ENCODE measurements around the gene VMP1.

The VMP1 gene

DNA sequence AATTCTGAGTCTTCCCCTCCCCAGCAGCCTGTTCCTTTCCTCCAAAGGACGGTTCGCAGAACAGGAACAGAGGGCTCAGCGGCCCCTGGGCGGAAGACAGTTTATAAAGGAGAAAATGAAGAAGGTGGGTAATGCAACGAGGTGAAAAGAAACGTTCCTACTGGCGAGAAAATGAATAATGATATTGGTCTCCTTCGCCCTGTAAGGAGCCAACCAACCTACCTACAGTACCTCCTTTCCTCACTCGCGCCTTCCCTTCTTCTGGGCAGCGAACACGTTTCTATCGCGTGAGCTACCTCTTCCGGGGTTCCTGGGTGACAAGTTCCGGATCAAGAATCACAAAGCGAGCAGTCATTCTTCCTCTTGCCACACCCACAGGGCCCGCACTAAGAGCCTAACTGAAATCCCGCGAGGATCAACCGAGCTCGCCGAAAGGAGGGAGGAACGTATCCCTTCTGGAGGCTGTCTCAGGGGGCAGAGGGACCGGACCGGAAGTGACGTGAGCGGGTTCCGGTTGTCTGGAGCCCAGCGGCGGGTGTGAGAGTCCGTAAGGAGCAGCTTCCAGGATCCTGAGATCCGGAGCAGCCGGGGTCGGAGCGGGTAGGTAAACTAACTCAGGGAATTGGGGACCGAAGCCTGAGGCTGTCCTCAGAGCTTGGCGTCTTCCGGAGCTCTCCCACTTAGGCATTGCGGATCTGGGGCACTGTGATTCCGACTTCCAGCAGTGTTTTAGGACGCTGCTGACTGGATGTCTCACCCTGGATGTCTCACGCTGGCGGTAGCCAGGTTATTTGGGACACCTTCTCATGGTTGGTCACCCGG, at the start of gene VMP1, which contains the start of gene PTRH2:
Gene VMP1 (plus strand): TSS at position 506 of the 822 bp plus-strand sequence. CDS start 23,793 bp downstream, outside the sequence.
Gene PTRH2 (minus strand): TSS at position 282 of the 822 bp plus-strand sequence. CDS start 9,452 bp downstream, outside the sequence.
- in situ Hi-C loops (cut with MboI; ENCODE audit: low pct_unique_long_range_greater_than_20kb, low sequenced_read_pairs): no loop called here
- DNase-seq: peak; percentile 99

DNA sequence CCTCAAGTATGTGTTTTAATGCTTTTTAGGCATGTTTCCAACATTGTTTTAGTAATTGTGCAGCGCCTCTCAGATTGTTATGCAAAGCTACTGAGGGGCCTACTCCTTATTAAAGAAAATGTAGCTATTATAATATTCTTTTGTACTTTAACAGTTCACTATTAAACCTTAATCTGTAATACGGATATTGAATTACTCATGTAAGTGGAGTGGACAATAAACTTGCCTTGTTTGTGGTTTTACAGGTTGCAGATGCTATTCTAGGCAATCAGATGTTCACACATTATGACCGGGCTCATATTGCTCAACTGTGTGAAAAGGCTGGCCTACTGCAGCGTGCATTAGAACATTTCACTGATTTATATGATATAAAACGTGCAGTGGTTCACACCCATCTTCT, 41.2 kb upstream of the VMP1 start:
- DNase-seq: no peak
- in situ Hi-C loops (cut with MboI; ENCODE audit: low pct_unique_long_range_greater_than_20kb, low sequenced_read_pairs): no loop called here

- in situ Hi-C loops (cut with MboI; ENCODE audit: low pct_unique_long_range_greater_than_20kb, low sequenced_read_pairs): no loop called here
Observed at GRCh38 chr17:59668816-59669215, 38.6 kb upstream of the VMP1 start.

GRCh38 chr17:59669411-59669810, 38.0 kb upstream of the VMP1 start:
- in situ Hi-C loops (cut with MboI; ENCODE audit: low pct_unique_long_range_greater_than_20kb, low sequenced_read_pairs): no loop called here
- DNase-seq: no peak

More at GRCh38 chr17:59668816-59669215, 38.6 kb upstream of the VMP1 start:
- DNase-seq: peak; percentile 67

DNA sequence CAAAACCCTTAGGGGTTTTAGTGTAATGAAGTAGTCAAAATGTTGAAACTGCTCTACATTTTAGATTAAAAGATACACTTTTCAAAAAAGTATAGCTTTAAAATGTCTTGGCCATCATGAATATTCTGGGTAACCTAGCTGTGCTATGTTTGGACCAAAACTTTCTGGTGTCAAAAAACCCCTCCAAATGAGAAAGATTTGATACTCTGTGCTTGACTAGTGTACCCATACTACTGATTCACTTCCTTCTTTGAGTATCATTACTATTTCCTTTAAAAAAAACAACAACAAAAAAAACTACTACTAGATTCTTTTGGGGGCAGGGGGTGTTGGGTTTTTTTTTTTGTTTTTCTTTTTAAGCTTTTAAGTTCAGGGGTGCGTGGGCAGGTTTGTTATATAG, 37.5 kb upstream of the VMP1 start:
- no peak for DNase-seq
- in situ Hi-C loops (cut with MboI; ENCODE audit: low pct_unique_long_range_greater_than_20kb, low sequenced_read_pairs): no loop called here

DNA sequence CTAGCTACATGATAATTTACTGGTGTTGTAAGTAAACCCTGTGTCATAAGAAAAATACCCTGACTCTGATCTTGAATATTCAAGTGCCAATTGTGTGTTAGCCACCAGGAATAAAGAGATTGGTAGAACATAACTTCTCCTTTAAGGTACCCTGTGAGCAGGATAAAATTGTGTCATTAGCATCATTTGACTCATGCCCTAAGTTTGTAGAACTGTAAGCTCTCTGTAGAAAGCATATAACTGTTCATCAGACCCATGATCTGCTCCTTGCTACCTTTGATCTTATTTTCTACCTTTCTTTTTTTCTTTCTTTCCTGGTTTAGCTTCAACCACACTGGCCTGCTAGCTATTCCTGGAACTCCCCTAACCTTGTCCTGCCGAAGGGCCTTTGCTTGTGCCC, 36.1 kb upstream of the VMP1 start:
- no peak for DNase-seq
- in situ Hi-C loops (cut with MboI; ENCODE audit: low pct_unique_long_range_greater_than_20kb, low sequenced_read_pairs): no loop called here

DNA sequence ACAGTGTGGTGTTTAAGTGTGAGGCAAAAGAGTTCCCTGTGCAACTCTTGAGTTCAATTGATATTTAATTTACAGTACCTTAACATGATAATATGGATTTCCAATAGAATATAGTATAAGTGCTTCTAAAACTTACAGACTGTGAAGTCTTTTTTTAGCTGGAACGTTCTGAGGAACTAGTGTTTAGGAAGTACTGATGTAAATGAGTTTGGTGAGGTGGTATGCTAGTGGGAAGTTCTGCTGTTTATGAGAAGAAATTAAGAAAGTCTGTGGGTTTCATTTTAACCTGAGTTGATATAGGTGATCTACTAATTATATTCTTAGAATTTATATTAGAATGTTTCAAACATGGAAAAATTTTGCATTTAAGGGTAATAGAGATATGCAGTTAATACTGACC, 32.2 kb upstream of the VMP1 start:
- in situ Hi-C loops (cut with MboI; ENCODE audit: low pct_unique_long_range_greater_than_20kb, low sequenced_read_pairs): no loop called here
- DNase-seq: no peak

DNA sequence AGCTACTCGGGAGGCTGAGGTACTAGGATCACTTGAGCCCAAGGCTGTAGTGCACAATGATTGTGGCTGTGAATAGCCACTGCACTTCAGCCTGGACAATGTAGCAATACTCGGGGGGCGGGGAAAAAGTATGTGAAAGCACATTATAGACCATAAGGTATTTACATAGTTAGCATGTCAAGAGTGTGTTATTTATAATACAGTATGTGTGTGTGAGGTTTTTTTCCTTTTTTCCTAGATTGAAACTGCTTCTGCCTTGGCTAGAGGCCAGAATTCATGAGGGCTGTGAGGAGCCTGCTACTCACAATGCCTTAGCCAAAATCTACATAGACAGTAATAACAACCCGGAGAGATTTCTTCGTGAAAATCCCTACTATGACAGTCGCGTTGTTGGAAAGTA, 30.7 kb upstream of the VMP1 start:
- in situ Hi-C loops (cut with MboI; ENCODE audit: low pct_unique_long_range_greater_than_20kb, low sequenced_read_pairs): no loop called here
- no peak for DNase-seq

DNA sequence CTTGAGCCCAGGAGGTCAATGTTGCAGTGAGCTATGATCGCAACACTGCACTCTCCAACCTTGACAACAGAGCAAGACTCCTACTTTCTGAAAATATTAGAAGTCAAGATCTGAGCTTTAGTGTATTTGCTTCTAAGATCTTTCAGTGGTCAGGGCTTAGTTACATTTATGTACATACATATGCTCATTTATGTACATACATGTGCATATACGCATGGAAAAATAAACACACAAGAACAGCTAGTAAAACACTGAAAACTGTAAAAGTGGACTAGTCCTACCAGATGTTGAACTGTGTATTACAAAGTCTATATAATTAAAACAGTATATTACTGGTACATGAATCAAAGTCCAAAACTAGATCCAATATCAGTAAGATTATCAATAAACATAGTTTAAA, 28.5 kb upstream of the VMP1 start:
- no peak for DNase-seq
- in situ Hi-C loops (cut with MboI; ENCODE audit: low pct_unique_long_range_greater_than_20kb, low sequenced_read_pairs): no loop called here

DNA sequence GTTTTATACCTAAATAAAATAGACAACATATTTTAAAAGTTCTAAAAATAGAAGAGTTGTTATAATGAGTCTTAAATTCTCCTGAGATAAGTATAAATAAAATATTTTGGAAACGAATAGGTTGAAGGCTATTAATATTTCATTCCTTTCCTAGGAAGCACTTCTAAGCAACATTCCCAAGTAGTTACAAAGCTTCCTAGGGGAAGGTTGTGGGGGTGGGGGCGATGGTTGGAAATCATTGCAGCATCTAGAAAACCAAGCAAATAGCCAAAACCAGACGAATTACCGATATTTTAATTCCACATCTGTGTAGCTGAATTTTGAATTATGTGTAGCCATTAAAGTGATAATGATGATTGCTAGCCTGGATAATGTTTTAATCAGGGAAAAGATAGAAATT, 27.1 kb upstream of the VMP1 start:
- in situ Hi-C loops (cut with MboI; ENCODE audit: low pct_unique_long_range_greater_than_20kb, low sequenced_read_pairs): no loop called here
- no peak for DNase-seq

GRCh38 chr17:59683283-59683682, 24.2 kb upstream of the VMP1 start:
- in situ Hi-C loops (cut with MboI; ENCODE audit: low pct_unique_long_range_greater_than_20kb, low sequenced_read_pairs): no loop called here
- no peak for DNase-seq

DNA sequence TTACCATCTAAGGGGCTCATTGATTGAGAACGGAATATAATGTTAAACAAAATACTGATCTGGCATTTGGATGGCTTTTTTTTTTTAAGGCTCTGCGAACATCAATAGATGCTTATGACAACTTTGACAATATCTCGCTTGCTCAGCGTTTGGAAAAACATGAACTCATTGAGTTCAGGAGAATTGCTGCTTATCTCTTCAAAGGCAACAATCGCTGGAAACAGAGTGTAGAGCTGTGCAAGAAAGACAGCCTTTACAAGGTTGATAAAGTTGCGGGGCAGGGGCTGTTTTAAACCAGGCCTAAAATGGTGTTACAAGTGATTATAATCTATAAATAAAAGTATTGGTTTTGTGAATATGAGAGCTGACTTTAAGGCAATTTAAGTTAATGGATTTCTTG, 22.5 kb upstream of the VMP1 start:
- in situ Hi-C loops (cut with MboI; ENCODE audit: low pct_unique_long_range_greater_than_20kb, low sequenced_read_pairs): no loop called here
- DNase-seq: no peak

DNA sequence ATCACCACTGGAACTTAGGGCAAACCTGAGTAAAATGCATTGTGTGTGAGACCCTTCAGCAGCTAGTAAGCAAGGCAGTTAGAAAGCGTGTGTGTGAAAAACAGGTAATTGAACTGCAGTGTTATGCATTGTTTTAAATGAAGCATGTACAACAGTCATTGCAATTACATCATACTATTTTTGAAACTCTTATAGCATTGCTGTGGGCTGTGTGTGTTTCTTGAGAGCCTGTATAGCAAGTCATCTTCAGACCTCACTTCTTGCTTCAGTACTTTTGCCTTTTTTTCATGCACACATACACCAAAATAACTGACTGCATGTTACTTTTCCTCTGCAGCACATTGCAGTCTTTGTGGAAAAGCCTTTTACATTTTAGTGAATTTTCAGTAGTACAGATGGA, 19.4 kb upstream of the VMP1 start:
- no peak for DNase-seq
- in situ Hi-C loops (cut with MboI; ENCODE audit: low pct_unique_long_range_greater_than_20kb, low sequenced_read_pairs): no loop called here

GRCh38 chr17:59688496-59688895, 19.0 kb upstream of the VMP1 start:
- in situ Hi-C loops (cut with MboI; ENCODE audit: low pct_unique_long_range_greater_than_20kb, low sequenced_read_pairs): no loop called here
- DNase-seq: no peak

GRCh38 chr17:59693582-59693981, 13.9 kb upstream of the VMP1 start:
- in situ Hi-C loops (cut with MboI; ENCODE audit: low pct_unique_long_range_greater_than_20kb, low sequenced_read_pairs): no loop called here

DNA sequence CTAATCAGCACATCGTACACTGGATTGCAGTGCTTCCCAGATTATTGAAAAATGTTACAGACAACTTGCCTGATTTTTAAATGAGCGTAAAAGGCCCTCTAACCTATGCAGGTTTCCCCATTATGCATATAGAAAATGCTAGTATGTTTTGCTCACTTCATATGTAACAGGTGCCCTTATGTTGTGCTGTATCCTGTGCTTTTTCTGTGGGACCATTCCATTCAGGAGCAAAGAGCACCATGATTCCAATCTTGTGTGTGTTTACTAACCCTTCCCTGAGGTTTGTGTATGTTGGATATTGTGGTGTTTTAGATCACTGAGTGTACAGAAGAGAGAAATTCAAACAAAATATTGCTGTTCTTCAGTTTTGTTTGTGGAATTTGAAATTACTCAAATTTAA, 13.1 kb upstream of the VMP1 start:
- in situ Hi-C loops (cut with MboI; ENCODE audit: low pct_unique_long_range_greater_than_20kb, low sequenced_read_pairs): no loop called here
- DNase-seq: no peak

More at GRCh38 chr17:59693582-59693981, 13.9 kb upstream of the VMP1 start:
- DNase-seq: no peak

DNA sequence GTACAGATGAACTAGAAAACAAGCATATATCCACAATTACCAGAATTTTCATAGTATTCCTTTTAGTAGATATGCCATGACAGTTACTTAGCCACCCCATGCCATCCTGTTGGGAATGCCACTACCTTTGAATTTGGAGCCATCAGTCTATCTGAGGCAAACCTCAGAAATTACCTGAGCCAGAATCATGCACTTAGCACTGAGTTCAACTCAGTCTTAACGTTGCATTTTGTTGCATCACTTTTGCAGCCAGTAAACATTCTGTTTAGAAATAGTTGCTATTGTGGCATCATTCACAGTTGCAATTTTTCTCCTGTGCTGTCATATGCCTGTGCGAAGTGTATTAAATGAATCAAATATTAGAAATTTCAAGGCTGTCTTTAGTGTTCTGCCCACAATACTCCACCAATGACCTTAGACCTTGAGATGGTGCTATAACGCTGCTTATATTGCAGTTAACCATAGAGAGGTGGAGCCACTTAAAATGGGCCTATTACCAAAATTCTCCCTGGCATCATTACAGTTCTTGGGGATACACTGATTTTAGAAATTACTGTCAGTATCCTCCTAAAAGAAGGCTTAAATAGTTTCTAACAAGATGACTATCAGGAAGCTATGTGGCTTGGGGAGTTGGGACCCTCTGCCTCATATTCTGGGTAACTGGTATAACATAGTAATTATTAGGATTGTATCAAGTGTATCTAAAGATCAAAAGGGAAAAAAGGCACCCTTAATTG, 11.3 kb upstream of the VMP1 start:
- in situ Hi-C loops (cut with MboI; ENCODE audit: low pct_unique_long_range_greater_than_20kb, low sequenced_read_pairs): no loop called here
- DNase-seq: no peak

- in situ Hi-C loops (cut with MboI; ENCODE audit: low pct_unique_long_range_greater_than_20kb, low sequenced_read_pairs): no loop called here
- DNase-seq: no peak
Observed at GRCh38 chr17:59696682-59697277, 10.7 kb upstream of the VMP1 start.

DNA sequence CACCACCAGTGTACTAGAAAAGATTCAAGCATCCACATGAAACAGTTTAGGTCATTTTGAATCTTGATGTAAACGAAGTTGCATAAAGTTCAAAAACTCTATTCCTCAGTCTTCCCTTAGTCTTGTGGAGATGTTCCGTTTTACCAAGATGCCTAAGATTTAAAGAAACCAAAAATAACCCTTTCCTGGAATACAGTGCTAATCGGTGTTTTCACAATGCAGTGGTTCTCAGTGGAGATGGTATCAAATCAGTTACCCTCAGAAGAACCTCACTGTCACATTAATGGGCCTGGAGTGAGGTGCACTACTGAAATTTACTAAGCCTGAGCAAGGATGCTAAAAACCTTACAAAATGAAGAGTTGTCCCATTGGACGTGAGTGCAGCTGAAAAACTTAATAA, 9.3 kb upstream of the VMP1 start:
- in situ Hi-C loops (cut with MboI; ENCODE audit: low pct_unique_long_range_greater_than_20kb, low sequenced_read_pairs): no loop called here
- no peak for DNase-seq

- in situ Hi-C loops (cut with MboI; ENCODE audit: low pct_unique_long_range_greater_than_20kb, low sequenced_read_pairs): no loop called here
- no peak for DNase-seq
Observed at GRCh38 chr17:59699218-59699617, 8.2 kb upstream of the VMP1 start.

All from KBM-7 (cell line).